ENCODE data around the gene MMADHC. TPM values are rescaled to one million over a fixed set of nuclear protein-coding genes. Genes with fewer than 3 reads are reported as not detected.

MMADHC gene
- total RNA-seq, 2 experiments from 2014 or later = 142 to 143 TPM

DNA sequence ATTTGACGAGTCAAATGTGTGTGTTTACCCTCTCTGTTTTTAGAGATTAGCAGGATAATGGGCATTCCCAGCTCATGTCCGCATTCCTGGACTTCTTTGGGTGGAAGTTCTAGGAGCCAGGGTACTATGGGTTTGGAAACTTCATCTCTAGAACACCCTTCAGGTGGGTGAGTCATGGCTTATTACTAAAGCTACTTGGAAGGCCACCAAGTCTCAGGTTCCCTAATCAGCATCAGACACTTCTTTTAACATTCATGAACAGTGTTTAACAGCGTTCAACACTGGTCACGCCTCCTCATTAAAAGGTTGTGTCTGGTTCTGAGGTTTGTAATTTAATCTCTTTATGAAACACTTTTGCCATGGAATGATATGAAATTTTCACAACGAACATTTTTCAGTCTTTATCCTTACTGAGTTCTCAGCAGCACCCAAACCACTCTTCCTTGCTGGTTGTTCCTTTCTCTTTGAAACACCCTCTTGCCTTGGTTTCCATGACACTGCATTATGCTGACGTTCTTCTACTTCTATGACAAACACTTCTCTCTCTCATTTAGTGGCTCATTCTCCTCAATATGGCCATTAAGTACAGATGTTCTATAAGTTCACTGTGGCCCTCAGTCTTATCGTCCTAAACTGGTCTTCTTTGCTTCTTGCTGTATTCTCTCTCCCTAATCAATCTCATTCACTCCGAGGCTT, 49.3 kb downstream of the MMADHC start:
- intact Hi-C loops (cut with micrococcal nuclease) = no loop called here
- H3K9me3 Mint-ChIP-seq = no peaks in the 10 kb centered on the region
- no peak overlapping the region for H3K4me3 Mint-ChIP-seq
- peaks cover 7% of the 10 kb centered on the region for H3K4me1 Mint-ChIP-seq (ENCODE audit: low read depth)
- H3K27me3 Mint-ChIP-seq (ENCODE audit: low read depth) = no peaks in the 10 kb centered on the region
- no peaks in the 10 kb centered on the region for H3K36me3 Mint-ChIP-seq (ENCODE audit: low read depth)
- CTCF ChIA-PET = no interaction called here
- no peak for DNase-seq
- no peak overlapping the region for H3K27ac Mint-ChIP-seq

DNA sequence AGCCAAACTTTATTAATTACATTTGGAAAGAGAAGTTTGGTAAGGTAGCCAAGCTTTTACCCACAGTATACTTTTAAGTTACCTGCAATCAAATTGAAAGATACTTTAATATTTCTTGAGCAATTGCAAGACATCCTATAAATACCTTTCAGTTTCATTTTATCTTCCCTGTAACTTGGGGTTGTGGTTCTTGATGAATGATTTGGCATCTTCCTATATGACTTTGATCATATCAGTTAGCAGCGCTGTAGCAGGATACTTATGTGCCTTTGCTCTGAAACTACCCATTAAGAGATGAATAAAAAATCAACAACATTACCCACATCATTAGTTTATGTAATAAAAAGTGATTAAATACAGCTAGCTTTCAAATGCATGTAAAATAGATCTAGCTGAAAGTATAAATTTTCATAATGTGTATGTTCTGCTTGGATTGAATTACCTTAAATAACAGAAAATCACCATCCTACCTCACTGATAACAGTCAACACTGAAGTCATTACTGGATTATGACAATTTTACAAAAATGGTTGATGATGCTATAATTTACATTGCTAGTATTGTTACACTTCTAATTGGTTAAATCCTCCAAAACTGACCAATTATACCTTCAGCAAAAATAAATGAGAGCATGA, 50.4 kb downstream of the MMADHC start:
- CTCF ChIA-PET = no interaction called here

DNA sequence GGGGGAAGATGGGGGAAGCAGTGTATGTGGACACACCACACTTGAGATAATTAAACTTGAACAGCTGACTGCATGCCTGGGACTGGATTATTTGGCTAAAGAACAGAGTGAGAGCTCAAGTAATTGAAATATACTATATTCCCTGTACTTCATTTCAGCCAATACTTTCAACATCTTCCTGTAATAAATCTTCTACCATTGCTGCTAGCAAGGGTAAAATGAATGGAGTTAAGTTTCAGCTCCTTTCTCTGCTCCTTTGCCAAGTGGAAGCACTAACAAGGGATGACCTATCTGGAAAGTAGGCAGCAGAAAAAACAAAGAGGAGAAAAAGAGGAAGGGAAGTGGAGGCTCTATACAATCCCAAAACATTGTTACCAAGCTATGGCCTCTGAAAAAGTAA, 50.9 kb downstream of the MMADHC start:
- CTCF ChIA-PET = interaction anchor here (0.7 kb wide), 1 partner anchor 9 kb away, joined by 3 read pairs; no protein-coding TSS in a partner anchor
- no peaks in the 10 kb centered on the region for H3K27me3 Mint-ChIP-seq (ENCODE audit: low read depth)
- intact Hi-C loops (cut with micrococcal nuclease) = loop anchor here (1.0 kb wide), 1 partner anchor 369 kb away; no protein-coding TSS in a partner anchor
- DNase-seq = no peak
- no peak overlapping the region for H3K27ac Mint-ChIP-seq
- peaks cover 7% of the 10 kb centered on the region for H3K4me1 Mint-ChIP-seq (ENCODE audit: low read depth)
- no peaks in the 10 kb centered on the region for H3K36me3 Mint-ChIP-seq (ENCODE audit: low read depth)
- no peak overlapping the region for H3K4me3 Mint-ChIP-seq
- H3K9me3 Mint-ChIP-seq = no peaks in the 10 kb centered on the region

More for the DNA sequence above, 50.4 kb downstream of the MMADHC start:
- Mint-ChIP-seq H3K9me3 (no peaks in the 10 kb centered on the region), H3K4me1 (ENCODE audit: low read depth) (peaks cover 7% of the 10 kb centered on the region), H3K27ac (no peak overlapping the region), H3K4me3 (no peak overlapping the region), H3K36me3 (ENCODE audit: low read depth) (no peaks in the 10 kb centered on the region), H3K27me3 (ENCODE audit: low read depth) (no peaks in the 10 kb centered on the region)
- intact Hi-C loops (cut with micrococcal nuclease) = loop anchor here (1.0 kb wide), 1 partner anchor 370 kb away; no protein-coding TSS in a partner anchor
- no peak for DNase-seq

DNA sequence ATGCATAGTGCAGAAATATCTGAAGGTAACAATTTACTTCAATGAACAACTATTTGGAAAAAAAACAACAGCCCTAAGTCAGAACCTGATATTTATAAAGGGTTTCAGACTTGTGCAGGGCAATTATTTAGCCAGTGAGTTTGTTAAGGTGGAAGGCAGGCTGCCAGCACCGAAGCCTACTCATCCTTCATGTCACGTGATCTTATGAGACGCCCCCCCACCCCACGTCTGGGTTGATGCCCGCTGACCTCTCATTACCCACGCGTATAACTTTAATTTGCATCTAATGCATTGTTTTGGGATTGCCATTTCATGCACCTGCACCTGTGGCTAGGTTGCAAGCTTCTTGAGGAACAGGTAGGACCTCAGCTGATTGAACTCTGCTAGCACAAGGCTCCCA, 52.9 kb downstream of the MMADHC start:
- CTCF ChIA-PET = no interaction called here

GRCh38 chr2:149528983-149529382, 58.6 kb downstream of the MMADHC start:
- Mint-ChIP-seq H3K4me3 (no peak overlapping the region), H3K36me3 (ENCODE audit: low read depth) (no peaks in the 10 kb centered on the region), H3K27ac (no peak overlapping the region), H3K27me3 (ENCODE audit: low read depth) (peaks cover 18% of the 10 kb centered on the region), H3K9me3 (no peaks in the 10 kb centered on the region), H3K4me1 (ENCODE audit: low read depth) (no peaks in the 10 kb centered on the region)
- intact Hi-C loops (cut with micrococcal nuclease) = no loop called here
- no peak for DNase-seq
- CTCF ChIA-PET = no interaction called here

More for the DNA sequence above, 52.9 kb downstream of the MMADHC start:
- Mint-ChIP-seq H3K4me3 (no peak overlapping the region), H3K4me1 (ENCODE audit: low read depth) (peaks cover 7% of the 10 kb centered on the region), H3K27me3 (ENCODE audit: low read depth) (no peaks in the 10 kb centered on the region), H3K27ac (no peak overlapping the region), H3K9me3 (no peaks in the 10 kb centered on the region), H3K36me3 (ENCODE audit: low read depth) (no peaks in the 10 kb centered on the region)
- DNase-seq = no peak
- intact Hi-C loops (cut with micrococcal nuclease) = no loop called here

DNA sequence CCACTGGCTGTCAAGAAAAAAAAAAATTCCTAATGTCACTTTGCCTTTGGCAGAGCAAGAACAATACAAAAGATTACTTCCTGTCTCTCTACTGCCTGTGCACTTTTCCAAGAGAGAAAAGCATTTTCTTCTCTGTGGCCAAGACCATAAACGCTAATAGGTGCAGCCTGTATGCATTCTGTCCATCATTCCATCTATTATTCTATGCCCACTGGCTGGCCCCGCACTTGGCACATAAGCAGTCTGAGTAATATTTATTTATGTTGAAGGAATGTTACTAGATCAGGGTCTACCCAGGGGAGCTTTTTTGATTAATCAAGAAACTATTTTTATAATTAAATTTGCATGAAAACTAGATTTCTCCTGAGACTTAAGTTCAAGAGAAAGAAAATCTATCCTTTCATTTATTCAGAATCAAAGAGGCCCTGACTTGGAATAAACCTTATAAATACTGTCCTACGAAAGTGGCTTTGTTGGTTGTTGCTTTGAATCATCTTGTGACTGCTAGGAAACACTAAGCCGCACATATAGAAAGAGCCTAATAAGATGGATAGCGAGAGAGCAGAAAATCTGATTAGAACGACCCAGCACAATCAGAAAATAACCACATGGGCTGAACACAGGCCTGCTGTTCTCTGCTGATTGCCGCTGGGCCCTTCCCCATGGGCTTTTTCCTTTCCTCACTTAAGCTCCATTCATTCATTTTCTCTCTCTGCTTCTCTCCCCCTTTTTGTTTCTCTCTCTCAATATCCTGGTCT, 59.4 kb downstream of the MMADHC start:
- H3K36me3 Mint-ChIP-seq (ENCODE audit: low read depth) = no peaks in the 10 kb centered on the region
- peaks cover 3% of the 10 kb centered on the region for H3K9me3 Mint-ChIP-seq
- DNase-seq = no peak
- CTCF ChIA-PET = no interaction called here
- no peak overlapping the region for H3K27ac Mint-ChIP-seq
- H3K4me3 Mint-ChIP-seq = no peak overlapping the region
- intact Hi-C loops (cut with micrococcal nuclease) = no loop called here
- peaks cover 25% of the 10 kb centered on the region for H3K27me3 Mint-ChIP-seq (ENCODE audit: low read depth)
- no peaks in the 10 kb centered on the region for H3K4me1 Mint-ChIP-seq (ENCODE audit: low read depth)

DNA sequence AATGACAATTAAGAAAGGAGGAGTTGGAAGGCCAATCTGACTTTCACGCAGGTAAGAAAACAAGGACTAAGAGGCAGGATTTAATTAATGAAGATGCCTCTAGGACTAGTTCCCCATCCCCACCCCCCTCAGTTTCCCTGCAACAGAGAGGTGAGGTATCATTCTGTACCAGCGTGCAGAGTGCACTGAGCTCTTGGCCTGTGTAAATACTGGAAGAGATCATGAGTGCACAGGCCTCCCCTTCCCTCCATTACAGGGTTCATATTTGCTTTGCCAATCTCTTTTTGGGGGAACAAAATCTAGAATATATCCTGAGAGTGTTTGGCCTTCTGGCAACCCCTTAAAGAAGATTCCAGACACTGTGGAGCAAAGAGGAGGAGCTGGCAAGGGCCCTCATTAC, 60.9 kb downstream of the MMADHC start:
- no peak overlapping the region for H3K27ac Mint-ChIP-seq
- H3K9me3 Mint-ChIP-seq = peaks cover 3% of the 10 kb centered on the region
- no peaks in the 10 kb centered on the region for H3K4me1 Mint-ChIP-seq (ENCODE audit: low read depth)
- peaks cover 25% of the 10 kb centered on the region for H3K27me3 Mint-ChIP-seq (ENCODE audit: low read depth)
- H3K4me3 Mint-ChIP-seq = no peak overlapping the region
- CTCF ChIA-PET = interaction anchor here (1.1 kb wide), 1 partner anchor 10 kb away, joined by 3 read pairs; no protein-coding TSS in a partner anchor
- DNase-seq = no peak
- intact Hi-C loops (cut with micrococcal nuclease) = no loop called here
- no peaks in the 10 kb centered on the region for H3K36me3 Mint-ChIP-seq (ENCODE audit: low read depth)

- CTCF ChIA-PET = no interaction called here
- H3K27me3 Mint-ChIP-seq (ENCODE audit: low read depth) = peaks cover 25% of the 10 kb centered on the region
- DNase-seq = no peak
- no peak overlapping the region for H3K4me3 Mint-ChIP-seq
- no peaks in the 10 kb centered on the region for H3K36me3 Mint-ChIP-seq (ENCODE audit: low read depth)
- H3K27ac Mint-ChIP-seq = no peak overlapping the region
- H3K4me1 Mint-ChIP-seq (ENCODE audit: low read depth) = no peaks in the 10 kb centered on the region
- peaks cover 3% of the 10 kb centered on the region for H3K9me3 Mint-ChIP-seq
- intact Hi-C loops (cut with micrococcal nuclease) = no loop called here
These were observed 62.3 kb downstream of the MMADHC start for GRCh38 chr2:149525323-149525722.

Data from activated naive CD4-positive, alpha-beta T cell treated with anti-CD3 and anti-CD28 coated beads for 36 hours (primary cell).